T-helper 2 cell treated with Interferon-gamma antibody and Interleukin-4, amounts not matched to agents 100 ng/mL and 5 ng/mL, for 36 hours (primary cell): ENCODE measurements around the gene CTNNA1. TPM values are rescaled to one million over a fixed set of nuclear protein-coding genes. Genes with fewer than 3 reads are reported as not detected.

Experiments used
- intact Hi-C: fragments of 100-400 bp; cut with micrococcal nuclease; formaldehyde crosslinking; loops from one replicate; pipeline ENCODE4 v1.15.1; 2023
- total RNA-seq: library from RNA; stranded (reverse); gene quantifications from 2 replicates; pipeline ENCODE4 v1.2.3, GENCODE V29; 2022

The CTNNA1 gene
- total RNA-seq, 1 donor from 2014 or later: 53.5 TPM

- intact Hi-C loops: no loop called here
Observed at GRCh38 chr5:138844125-138844461, 90.9 kb downstream of the CTNNA1 start.

DNA sequence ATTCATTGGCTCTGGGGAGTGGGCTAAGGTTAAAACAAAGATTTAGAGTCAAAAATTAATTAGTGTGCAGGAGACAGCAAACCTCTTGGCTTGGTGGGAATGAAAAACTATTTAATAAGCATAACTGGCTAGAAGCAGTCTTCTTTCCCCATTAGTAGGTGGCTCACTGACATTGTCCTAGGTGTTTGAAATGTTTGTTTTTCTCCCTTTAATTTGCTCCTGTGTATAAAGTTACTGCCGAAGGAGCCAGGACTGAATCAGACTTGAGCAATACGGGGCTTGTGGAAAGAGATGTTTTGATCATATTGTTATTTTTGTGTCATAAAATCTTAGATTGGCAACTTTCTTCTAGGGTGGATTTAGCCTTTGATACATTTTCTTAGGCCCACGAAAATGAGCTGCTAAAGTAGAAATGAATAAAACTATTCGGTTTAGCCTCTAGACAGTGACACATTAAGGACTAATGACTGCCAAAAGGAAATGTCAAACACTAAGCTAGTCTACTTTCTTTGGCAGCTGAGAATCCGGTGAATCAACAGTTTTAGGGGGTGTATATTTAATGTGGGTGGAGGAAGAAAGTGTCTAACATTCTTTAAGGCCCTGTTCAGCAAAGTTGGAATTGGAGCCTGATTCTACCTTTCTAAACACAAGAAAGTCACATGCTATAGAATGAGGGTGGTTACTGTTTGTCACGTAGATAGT, 91.7 kb downstream of the CTNNA1 start:
- intact Hi-C loops: no loop called here

DNA sequence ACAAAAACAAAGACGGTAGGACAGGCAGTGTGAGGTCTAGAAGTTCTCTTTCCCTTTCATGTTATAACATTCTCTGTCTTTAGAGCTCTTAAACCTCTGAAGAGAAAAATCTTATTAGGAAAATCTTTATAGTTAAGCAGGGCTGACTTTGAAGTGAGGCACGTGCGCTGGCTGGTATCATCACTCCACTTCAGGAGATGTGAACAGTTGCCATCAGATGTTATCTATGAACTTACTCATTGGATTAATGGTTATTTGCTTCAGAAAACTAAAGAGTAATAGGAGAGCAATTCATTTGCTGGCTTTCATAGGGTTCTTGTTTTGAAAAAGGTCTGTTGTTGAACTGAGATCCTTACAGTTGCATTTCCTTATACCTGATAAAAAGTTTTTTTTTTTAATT, 96.2 kb downstream of the CTNNA1 start:
- intact Hi-C loops: no loop called here

DNA sequence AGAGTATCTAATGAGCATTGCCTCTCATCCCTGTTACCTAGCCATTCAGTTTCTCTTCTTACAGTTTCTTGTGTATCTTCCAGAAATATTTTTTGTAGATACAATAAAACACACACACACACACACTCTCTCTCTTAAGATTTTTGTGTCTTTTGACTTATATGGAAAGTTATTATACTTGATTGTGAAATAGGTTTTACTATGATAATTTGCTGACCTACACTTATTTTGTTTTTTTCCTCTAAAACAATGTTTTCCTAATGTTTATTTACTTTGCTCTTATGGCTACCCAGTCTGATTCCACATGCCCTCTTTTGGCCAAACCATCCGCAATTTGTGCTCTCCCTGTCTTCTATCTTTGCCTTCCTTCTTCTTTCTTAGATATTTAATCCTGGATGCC, 96.7 kb downstream of the CTNNA1 start:
- intact Hi-C loops: no loop called here

- intact Hi-C loops: no loop called here
Observed at GRCh38 chr5:138850865-138851435, 97.7 kb downstream of the CTNNA1 start.

GRCh38 chr5:138853132-138853531, 99.9 kb downstream of the CTNNA1 start:
- intact Hi-C loops: no loop called here

GRCh38 chr5:138867011-138867410, 113.8 kb downstream of the CTNNA1 start:
- intact Hi-C loops: no loop called here

- intact Hi-C loops: no loop called here
Observed at GRCh38 chr5:138869038-138869437, 115.8 kb downstream of the CTNNA1 start.

DNA sequence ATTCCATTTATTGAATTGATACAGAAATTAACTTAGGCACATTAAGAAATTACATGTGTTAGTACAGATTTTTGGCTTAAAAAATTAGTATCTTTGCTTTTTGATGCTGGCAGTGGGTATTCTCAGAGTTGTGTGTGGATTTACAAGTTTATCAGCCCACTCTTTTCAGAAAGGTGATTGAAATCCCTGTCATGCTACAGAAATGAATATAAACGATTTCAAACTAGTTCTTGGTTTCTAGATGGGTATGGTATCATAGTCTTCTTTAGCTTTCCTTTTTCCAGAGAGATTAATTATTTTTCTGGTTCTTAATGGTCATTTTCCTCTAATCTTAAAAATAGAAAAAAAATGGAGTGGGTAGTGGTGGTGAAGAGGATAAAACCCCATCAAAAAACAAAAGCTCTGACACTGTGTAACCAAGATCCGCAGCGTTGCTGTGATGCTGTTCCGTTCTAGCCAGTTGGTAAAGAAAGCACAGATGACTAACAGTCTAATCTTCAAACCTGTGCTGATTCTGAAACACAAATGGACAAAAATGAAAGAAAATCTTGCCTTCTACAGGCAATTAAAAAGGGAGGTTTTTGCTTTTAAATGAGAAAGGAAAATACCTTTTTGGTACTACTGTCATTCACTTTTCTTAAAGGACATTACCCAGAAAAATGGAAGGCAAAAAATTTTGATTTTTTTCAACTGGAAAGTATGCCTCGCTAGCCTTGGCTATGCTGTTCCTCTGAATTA, 116.7 kb downstream of the CTNNA1 start:
- intact Hi-C loops: no loop called here

- intact Hi-C loops: no loop called here
Observed at GRCh38 chr5:138870611-138871010, 117.4 kb downstream of the CTNNA1 start.

GRCh38 chr5:138872841-138873465, 119.7 kb downstream of the CTNNA1 start:
- intact Hi-C loops: no loop called here

DNA sequence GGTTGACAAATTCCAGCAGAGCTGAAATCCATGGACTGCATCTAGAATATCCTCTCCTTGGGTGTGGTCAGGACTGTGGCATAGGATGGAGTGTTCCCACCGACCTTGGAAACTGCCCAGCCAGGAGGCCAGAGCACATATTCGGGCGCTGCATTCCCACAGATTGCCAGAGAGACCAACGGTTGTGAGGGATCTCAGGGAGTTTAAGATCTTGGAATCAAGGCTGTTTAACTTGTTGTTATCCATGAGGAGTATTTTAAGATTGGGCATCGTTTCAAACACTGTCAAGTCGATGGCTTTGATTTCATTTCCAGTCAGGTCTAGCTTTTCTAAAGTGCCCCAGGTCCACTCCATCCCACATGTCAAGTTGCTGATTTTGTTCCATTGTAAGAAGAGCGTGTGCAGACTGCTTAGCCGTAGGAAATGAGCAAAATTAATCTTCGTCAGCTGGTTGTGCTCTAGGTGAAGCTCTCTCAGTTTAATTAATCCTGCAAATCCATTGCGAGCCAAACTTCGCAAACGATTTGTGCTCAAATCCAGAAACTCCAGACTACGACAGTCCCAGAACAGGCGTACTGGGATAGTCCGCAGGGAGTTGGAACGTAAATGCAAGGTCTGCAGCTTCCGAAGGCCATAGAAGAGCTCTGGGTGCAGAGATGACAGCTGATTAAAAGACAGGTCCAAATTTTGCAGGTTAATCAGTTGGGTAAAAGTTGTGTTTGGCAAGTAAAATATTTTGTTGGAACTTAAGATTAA, 120.4 kb downstream of the CTNNA1 start:
- intact Hi-C loops: no loop called here

- intact Hi-C loops: no loop called here
Observed at GRCh38 chr5:138874241-138874640, 121.0 kb downstream of the CTNNA1 start.

DNA sequence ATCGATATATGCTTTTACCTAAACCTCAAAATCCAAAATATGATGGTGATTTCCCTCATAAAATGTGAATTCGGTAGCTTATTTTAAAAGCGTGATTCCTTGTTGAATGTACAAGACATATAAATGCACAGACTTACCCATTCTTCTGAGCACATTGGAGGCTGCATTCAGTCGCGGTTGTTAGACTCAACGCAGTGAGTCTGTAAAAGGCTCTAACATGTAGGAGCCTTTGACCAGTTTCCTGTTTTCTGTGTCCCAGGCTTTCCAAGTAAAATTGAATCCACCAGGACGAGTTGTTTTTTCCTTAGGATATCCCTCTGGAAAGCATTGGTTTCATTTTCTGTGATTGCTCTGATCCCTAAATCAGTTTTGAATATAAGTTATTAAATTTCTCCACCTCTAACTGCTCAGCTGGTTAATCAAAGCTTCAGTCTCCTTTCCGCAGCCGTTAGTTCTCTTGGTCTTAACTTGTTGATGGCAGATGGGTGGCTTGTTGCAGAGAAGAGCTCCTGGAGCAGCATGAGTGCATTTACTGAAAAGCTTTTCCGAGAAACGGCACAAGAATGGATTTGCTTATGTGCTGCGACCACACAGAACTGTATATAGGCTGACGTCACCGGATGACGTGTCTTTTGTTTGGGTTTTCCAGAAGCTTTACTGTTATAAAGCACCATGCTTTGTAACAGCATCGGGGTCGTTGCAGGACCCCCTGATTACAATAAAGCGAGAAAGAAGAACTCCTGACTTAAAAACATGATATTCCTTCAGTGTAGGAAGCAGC, 121.7 kb downstream of the CTNNA1 start, which contains the start of gene LRRTM2:
Gene LRRTM2 (minus strand): TSS at position 565 of the 781 bp plus-strand sequence. CDS start 424 bp downstream, at position 141.
- intact Hi-C loops: no loop called here

DNA sequence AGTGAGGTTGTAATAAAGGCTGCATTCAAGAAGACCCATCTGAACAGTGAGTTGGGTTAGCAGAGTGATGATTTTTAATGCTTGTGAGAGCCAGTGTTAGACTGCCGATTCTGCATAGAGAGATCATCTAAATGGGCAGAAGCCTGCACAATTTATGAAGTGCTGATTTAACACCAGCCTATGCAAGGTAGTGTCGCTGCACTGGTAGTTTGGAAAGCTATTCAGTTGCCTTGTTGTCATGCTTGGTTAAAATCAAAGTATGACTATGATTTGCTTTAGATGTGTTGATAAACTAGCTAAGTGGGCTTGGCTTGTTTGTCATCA, 122.3 kb downstream of the CTNNA1 start:
- intact Hi-C loops: no loop called here

DNA sequence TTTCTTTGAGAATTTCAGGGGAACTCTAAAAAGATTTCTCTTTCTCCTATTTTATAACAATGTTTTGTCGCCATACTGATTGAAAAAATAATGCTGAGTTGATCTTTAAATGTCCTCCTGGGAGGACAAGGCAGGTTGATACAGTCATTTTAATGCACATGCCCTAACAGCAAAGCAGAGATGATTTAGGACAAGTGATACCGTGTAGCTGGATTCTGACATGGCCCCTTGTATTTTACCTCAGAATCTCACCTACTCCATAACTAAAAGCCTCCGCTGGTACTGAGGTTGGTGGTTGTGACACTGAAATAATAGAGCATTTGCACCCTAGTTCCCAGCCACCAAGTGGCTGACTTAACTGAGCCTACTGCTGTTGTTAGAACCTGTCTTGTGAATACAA, 122.7 kb downstream of the CTNNA1 start:
- intact Hi-C loops: no loop called here

- intact Hi-C loops: no loop called here
Observed at GRCh38 chr5:138876811-138877210, 123.6 kb downstream of the CTNNA1 start.

DNA sequence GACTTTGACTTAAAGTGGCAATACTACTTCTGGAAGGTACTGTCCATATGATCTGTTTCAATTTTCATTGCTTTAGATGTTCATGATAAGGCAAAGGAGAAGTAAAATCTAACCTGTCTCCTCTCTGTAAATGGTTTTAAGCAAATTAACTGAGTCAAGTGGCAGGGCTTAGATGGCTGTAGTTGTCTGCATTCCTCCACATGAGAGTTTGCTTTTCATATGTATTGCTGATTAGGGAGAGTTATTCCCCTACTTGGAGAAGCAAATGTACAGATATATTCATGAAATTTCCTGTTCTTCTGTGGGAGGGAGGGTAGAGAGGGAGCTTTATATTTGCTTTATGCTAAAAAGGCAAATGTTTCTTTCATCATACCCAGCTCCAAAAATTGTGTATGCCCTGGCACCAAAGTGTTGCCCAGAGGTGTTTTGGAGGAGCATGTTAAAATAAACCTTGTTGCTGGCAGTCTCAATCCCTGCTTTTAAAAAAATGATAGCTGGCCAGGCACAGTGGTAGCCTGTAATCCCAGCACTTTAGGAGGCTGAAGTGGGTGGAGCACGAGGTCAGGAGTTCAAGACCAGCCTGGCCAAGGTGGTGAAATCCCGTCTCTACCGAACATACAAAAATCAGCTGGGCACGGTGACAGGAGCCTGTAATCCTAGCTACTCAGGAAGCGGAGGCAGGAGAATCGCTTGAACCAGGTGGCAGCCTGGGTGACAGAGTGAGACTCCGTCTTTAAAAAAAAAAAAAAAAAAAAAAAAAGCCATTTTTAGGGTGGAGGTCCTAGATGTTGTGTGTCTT, 125.4 kb downstream of the CTNNA1 start:
- intact Hi-C loops: no loop called here

DNA sequence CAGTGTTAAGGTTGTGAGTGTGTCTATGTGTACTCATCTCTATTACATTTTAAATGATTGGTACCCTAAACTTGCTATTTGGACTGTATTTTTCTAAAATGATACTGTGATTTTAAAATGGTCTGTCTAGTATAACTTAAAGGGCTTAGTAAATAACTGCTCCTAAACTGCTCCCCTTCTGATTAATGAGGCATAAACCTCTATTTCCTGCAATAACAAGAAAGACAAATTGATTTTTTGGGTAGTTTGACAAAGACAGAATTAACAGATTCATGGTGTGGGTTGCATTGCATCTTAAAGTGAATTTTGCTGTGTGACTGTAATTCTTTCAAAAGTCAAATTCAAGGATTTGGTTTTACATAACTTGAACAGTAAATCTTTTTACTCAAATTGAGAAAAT, 130.0 kb downstream of the CTNNA1 start:
- intact Hi-C loops: no loop called here

GRCh38 chr5:138884094-138884493, 130.9 kb downstream of the CTNNA1 start:
- intact Hi-C loops: no loop called here
